DND-41 (cell line): ENCODE data around the gene ZBTB18.

ENCODE experiments used
- ATAC-seq: fragments of 200-7000 bp; cut with Tn5 transposase; 3 replicates; pipeline ENCODE4 v1.9.1; 2021; ENCODE audit warnings: low read depth; ENCODE audit not compliant: insufficient read depth
- DNase-seq: peaks from one replicate; pipeline ENCODE4 v3.0.0-alpha.2; 2020
- H2AFZ ChIP-seq: 2 replicates; pipeline ENCODE4 v1.6.0; 2012; ENCODE audit warnings: low read depth, low read length
- H3K27ac ChIP-seq: 2 replicates; pipeline ENCODE4 v1.5.1; 2012; ENCODE audit warnings: low read length, inconsistent platforms
- H3K27me3 ChIP-seq: fragments of 200-600 bp; sonication (generic); 2 replicates; pipeline ENCODE4 v1.6.0; 2012; ENCODE audit warnings: low read length, mild to moderate bottlenecking, inconsistent platforms; ENCODE audit not compliant: insufficient read depth, poor library complexity
- H3K36me3 ChIP-seq: 2 replicates; pipeline ENCODE4 v1.5.1; 2012; ENCODE audit warnings: low read length, inconsistent platforms; ENCODE audit not compliant: insufficient read depth
- H3K4me1 ChIP-seq: 2 replicates; pipeline ENCODE4 v1.5.1; 2012; ENCODE audit warnings: mild to moderate bottlenecking, low read length; ENCODE audit not compliant: insufficient read depth
- H3K4me2 ChIP-seq: 2 replicates; pipeline ENCODE4 v1.6.0; 2012; ENCODE audit warnings: mild to moderate bottlenecking, moderate library complexity, low read length, inconsistent platforms; ENCODE audit not compliant: insufficient read depth
- H3K4me3 ChIP-seq, 2 experiments: fragments of 200-600 bp in 1 of 2; shearing (Covaris generic) in 1 of 2; 2 replicates each; pipeline ENCODE4 v1.5.1; 2012 to 2016; ENCODE audit warnings: inconsistent platforms in 2 of 2, low read length in 2 of 2, mild to moderate bottlenecking in 2 of 2, low read depth in 1 of 2, moderate library complexity in 1 of 2
- H3K79me2 ChIP-seq: 2 replicates; pipeline ENCODE4 v1.6.0; 2012; ENCODE audit warnings: low read length, inconsistent platforms; ENCODE audit not compliant: insufficient read depth
- H3K9ac ChIP-seq: 2 replicates; pipeline ENCODE4 v1.6.0; 2012; ENCODE audit warnings: low read depth, mild to moderate bottlenecking, inconsistent platforms, low read length, moderate library complexity
- H3K9me3 ChIP-seq: 2 replicates; pipeline ENCODE4 v1.5.1; 2012; ENCODE audit warnings: low read length, moderate library complexity, mild to moderate bottlenecking, inconsistent platforms; ENCODE audit not compliant: insufficient read depth, severe bottlenecking
- H4K20me1 ChIP-seq: 2 replicates; pipeline ENCODE4 v1.6.0; 2012; ENCODE audit warnings: low read length; ENCODE audit not compliant: insufficient read depth
- EZH2 ChIP-seq: IDR thresholded peaks from 3 replicates; pipeline ENCODE4 v1.6.1; 2012; ENCODE audit warnings: borderline replicate concordance, low read depth, mild to moderate bottlenecking, moderate library complexity, low read length, inconsistent platforms; ENCODE audit not compliant: severe bottlenecking
- TF ChIP-seq, protein P1 (sequence below): IDR thresholded peaks from 2 replicates; pipeline ENCODE4 v1.5.1; 2012; ENCODE audit warnings: borderline replicate concordance, low read length, moderate library complexity, mild to moderate bottlenecking; ENCODE audit not compliant: poor library complexity, severe bottlenecking; ENCODE audit errors: extremely low read depth

Gene ZBTB18

GRCh38 chr1:244006381-244006901 lies 44.6 kb upstream of the ZBTB18 start:
- Histone ChIP-seq H3K9ac (no peak overlapping the region), H3K9me3 (no peaks in the 10 kb centered on the region), H3K27me3 (no peaks in the 10 kb centered on the region), H3K4me1 (peaks cover 28% of the 10 kb centered on the region), H3K36me3 (no peaks in the 10 kb centered on the region), H3K4me3 (no peak overlapping the region), H3K4me2 (no peak overlapping the region), H3K79me2 (no peaks in the 10 kb centered on the region), H4K20me1 (no peaks in the 10 kb centered on the region), H2AFZ (no peak overlapping the region), H3K27ac (no peak overlapping the region)
- ATAC-seq = no peak
- TF ChIP-seq EZH2 = no peak
- TF ChIP-seq, protein P1, sequence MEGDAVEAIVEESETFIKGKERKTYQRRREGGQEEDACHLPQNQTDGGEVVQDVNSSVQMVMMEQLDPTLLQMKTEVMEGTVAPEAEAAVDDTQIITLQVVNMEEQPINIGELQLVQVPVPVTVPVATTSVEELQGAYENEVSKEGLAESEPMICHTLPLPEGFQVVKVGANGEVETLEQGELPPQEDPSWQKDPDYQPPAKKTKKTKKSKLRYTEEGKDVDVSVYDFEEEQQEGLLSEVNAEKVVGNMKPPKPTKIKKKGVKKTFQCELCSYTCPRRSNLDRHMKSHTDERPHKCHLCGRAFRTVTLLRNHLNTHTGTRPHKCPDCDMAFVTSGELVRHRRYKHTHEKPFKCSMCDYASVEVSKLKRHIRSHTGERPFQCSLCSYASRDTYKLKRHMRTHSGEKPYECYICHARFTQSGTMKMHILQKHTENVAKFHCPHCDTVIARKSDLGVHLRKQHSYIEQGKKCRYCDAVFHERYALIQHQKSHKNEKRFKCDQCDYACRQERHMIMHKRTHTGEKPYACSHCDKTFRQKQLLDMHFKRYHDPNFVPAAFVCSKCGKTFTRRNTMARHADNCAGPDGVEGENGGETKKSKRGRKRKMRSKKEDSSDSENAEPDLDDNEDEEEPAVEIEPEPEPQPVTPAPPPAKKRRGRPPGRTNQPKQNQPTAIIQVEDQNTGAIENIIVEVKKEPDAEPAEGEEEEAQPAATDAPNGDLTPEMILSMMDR = no peak
- no peak for DNase-seq

DNA sequence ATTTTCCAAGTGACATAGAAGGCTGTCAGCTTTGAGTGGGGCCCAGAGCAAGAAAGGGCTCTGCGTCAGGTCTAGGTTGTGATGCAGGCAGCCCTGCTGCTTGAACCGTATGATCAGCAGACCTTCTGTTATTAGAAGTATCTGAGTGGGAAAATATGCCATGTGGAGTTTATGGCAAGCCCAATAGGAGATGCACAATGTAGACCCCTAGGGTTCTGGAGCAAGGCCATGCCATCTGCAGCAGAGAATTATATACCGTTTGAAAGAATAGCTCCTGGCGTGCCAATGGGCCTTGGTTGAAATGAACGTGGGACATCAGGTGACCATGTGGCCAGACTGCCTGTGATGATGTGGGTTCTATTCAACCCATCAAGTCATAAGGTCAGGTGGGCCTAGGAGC lies 44.1 kb upstream of the ZBTB18 start:
- H3K79me2 ChIP-seq = no peaks in the 10 kb centered on the region
- TF ChIP-seq EZH2 = no peak
- H3K4me1 ChIP-seq = peaks cover 23% of the 10 kb centered on the region
- H2AFZ ChIP-seq = no peak overlapping the region
- DNase-seq (no peak), ATAC-seq (no peak)
- no peaks in the 10 kb centered on the region for H4K20me1 ChIP-seq
- no peak overlapping the region for H3K27ac ChIP-seq
- H3K27me3 ChIP-seq = no peaks in the 10 kb centered on the region
- no peaks in the 10 kb centered on the region for H3K9me3 ChIP-seq
- H3K36me3 ChIP-seq = no peaks in the 10 kb centered on the region
- no peak overlapping the region for H3K4me2 ChIP-seq
- no peak overlapping the region for H3K4me3 ChIP-seq
- H3K9ac ChIP-seq = no peak overlapping the region

DNA sequence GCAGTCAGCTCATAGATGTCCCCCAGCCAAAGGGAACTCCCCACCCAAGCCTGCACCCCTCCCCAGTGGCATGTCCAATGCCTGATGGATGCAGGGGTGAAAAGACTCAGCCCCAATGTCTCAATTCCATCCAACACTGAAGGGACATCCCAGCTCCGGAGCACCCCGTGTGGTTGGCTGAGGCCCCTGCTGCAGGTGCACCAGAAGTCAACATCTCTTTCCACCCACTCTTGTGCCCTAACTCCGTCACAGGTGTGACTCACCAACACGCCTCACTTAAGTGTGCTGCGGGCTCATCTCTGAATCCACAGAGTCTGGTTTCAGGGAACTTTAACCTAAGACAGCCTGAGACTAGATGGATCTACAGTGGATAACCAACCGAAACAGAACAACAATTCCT lies 40.9 kb upstream of the ZBTB18 start:
- H3K79me2 ChIP-seq = no peaks in the 10 kb centered on the region
- TF ChIP-seq, protein P1 = peak; percentile 35
- no peak for TF ChIP-seq EZH2
- H2AFZ ChIP-seq = no peak overlapping the region
- H3K27ac ChIP-seq = no peak overlapping the region
- no peak for DNase-seq
- H3K36me3 ChIP-seq = no peaks in the 10 kb centered on the region
- H3K4me3 ChIP-seq = no peak overlapping the region
- no peaks in the 10 kb centered on the region for H3K27me3 ChIP-seq
- no peak overlapping the region for H3K4me2 ChIP-seq
- H3K9me3 ChIP-seq = no peaks in the 10 kb centered on the region
- H4K20me1 ChIP-seq = no peaks in the 10 kb centered on the region
- H3K9ac ChIP-seq = no peak overlapping the region
- H3K4me1 ChIP-seq = no peaks in the 10 kb centered on the region
- 0 out of 3 replicates have a peak, but pooled peaks have one; percentile 29 for ATAC-seq

- Histone ChIP-seq H3K4me3 (no peak overlapping the region), H2AFZ (no peak overlapping the region), H3K4me1 (no peaks in the 10 kb centered on the region), H3K79me2 (no peaks in the 10 kb centered on the region), H4K20me1 (no peaks in the 10 kb centered on the region), H3K9me3 (no peaks in the 10 kb centered on the region), H3K4me2 (no peak overlapping the region), H3K27me3 (no peaks in the 10 kb centered on the region), H3K36me3 (no peaks in the 10 kb centered on the region), H3K9ac (no peak overlapping the region), H3K27ac (no peak overlapping the region)
- ATAC-seq = no peak
- no peak for TF ChIP-seq EZH2
- TF ChIP-seq, protein P1 = no peak
- DNase-seq = no peak
These were observed 40.4 kb upstream of the ZBTB18 start for GRCh38 chr1:244010703-244011123.
